ENCODE data around the gene UAP1. TPM values are rescaled to one million over a fixed set of nuclear protein-coding genes. Genes with fewer than 3 reads are reported as not detected.

Gene UAP1
- total and polyA plus RNA-seq, 2 donors (not counting 1 experiment from before 2014, with no cell fraction given) = 5.3 to 16.4 TPM

GRCh38 chr1:162605225-162605927, 43.9 kb downstream of the UAP1 start:
- no peaks in the 10 kb centered on the region for H3K9me3 Mint-ChIP-seq (ENCODE audit: insufficient read depth)
- no peak overlapping the region for H3K9ac ChIP-seq (ENCODE audit: low read length)

More at GRCh38 chr1:162605225-162605927, 43.9 kb downstream of the UAP1 start:
- CTCF ChIA-PET = no interaction called here
- H3K27me3 ChIP-seq (replicated peaks in 1 of 4; ENCODE audit: control extremely low read depth in 1 of 4, control insufficient read depth in 3 of 4, insufficient read depth in 4 of 4, low read length in 3 of 4) = no peaks in the 10 kb centered on the region
- no peak overlapping the region for H3K27ac Mint-ChIP-seq
- DNase-seq = no peak
- WGBS (ENCODE audit: insufficient coverage) = 67% methylated on average over 2 of the region's 3 CpGs
- no peaks in the 10 kb centered on the region for H3K27me3 Mint-ChIP-seq
- H3K4me1 Mint-ChIP-seq = no peaks in the 10 kb centered on the region
- ATAC-seq (ENCODE audit: low read depth) = no peak
- no peaks in the 10 kb centered on the region for H3K36me3 ChIP-seq (replicated peaks in 1 of 2; ENCODE audit: control extremely low read depth in 1 of 2, control insufficient read depth in 1 of 2, extremely low read depth in 1 of 2, insufficient read depth in 2 of 2, low read length in 1 of 2)
- no peak overlapping the region for H3K4me3 ChIP-seq (ENCODE audit: control extremely low read depth in 1 of 5, extremely low read depth in 1 of 5, insufficient read depth in 1 of 5, low read depth in 2 of 5, low read length in 4 of 5)
- H3K79me2 ChIP-seq (ENCODE audit: control insufficient read depth, insufficient read depth, low read length) = no peaks in the 10 kb centered on the region
- no peaks in the 10 kb centered on the region for H4K20me1 ChIP-seq (ENCODE audit: control insufficient read depth, insufficient read depth, low read length, poor library complexity, severe bottlenecking)
- POLR2A ChIA-PET = no interaction called here
- no peak overlapping the region for H3K4me3 Mint-ChIP-seq
- no peak overlapping the region for H3K4me2 ChIP-seq (replicated peaks; ENCODE audit: low read depth, low read length, poor library complexity, severe bottlenecking)
- H3K27ac ChIP-seq (ENCODE audit: low read length in 2 of 2) = no peak overlapping the region
- H3K4me1 ChIP-seq (ENCODE audit: control insufficient read depth in 2 of 2, insufficient read depth in 2 of 2, low read length in 2 of 2) = no peaks in the 10 kb centered on the region
- no peak overlapping the region for H2AFZ ChIP-seq (ENCODE audit: insufficient read depth, low read depth, low read length, poor library complexity, severe bottlenecking)
- H3K9me3 ChIP-seq (ENCODE audit: control extremely low read depth in 1 of 3, control insufficient read depth in 2 of 3, insufficient read depth in 1 of 3, low read length in 2 of 3) = no peaks in the 10 kb centered on the region
- no peak for TF ChIP-seq CTCF (IDR thresholded peaks at IDR 0.05)
- TF ChIP-seq EZH2 (IDR thresholded peaks at IDR 0.05; ENCODE audit: borderline replicate concordance, insufficient read depth, low read depth, low read length, poor library complexity, severe bottlenecking) = no peak
- intact Hi-C loops (cut with micrococcal nuclease) = no loop called here
